Common myeloid progenitor, CD34-positive (primary cell): ENCODE data around the gene NF2.

Experiments
- CTCF ChIA-PET: fragments of 350-600 bp; sonication (Branson Sonifier 250); formaldehyde crosslinking; loops from one replicate; lab custom pipeline; 2021; ENCODE audit warnings: antibody characterized with exemption; lab: Charles Lee
- POLR2A ChIA-PET: fragments of 350-600 bp; sonication (Branson Sonifier 250); formaldehyde crosslinking; loops from one replicate; lab custom pipeline; 2021; ENCODE audit warnings: antibody characterized with exemption; lab: Charles Lee
- DNase-seq, 3 donors: peaks; one replicate each; pipeline versions ENCODE4 v3.0.0 to v3.0.0-alpha.2; 2013
- H3K27ac ChIP-seq, 2 experiments: 1 replicate in 1 of 2; 2 replicates in 1 of 2; pipeline ENCODE4 v1.7.0; 2013; ENCODE audit warnings: inconsistent platforms in 2 of 2, low read length in 2 of 2, mild to moderate bottlenecking in 2 of 2, low read depth in 1 of 2, moderate library complexity in 1 of 2; ENCODE audit not compliant: severe bottlenecking in 2 of 2, insufficient read depth in 1 of 2, poor library complexity in 1 of 2
- H3K27me3 ChIP-seq, 5 experiments: replicated peaks in 2 of 5; 1 replicate in 3 of 5; 2 replicates in 2 of 5; pipeline versions ENCODE4 v1.6.1 to v1.7.0; 2013; ENCODE audit warnings: low read length in 4 of 5, mild to moderate bottlenecking in 2 of 5, moderate library complexity in 2 of 5, inconsistent platforms in 1 of 5; ENCODE audit not compliant: insufficient read depth in 5 of 5, control insufficient read depth in 4 of 5
- H3K36me3 ChIP-seq, 4 experiments: 1 replicate in 2 of 4; 2 replicates in 2 of 4; pipeline versions ENCODE4 v1.6.1 to v1.7.0; 2013; ENCODE audit warnings: low read length in 3 of 4, control low read depth in 1 of 4, mild to moderate bottlenecking in 1 of 4; ENCODE audit not compliant: control insufficient read depth in 4 of 4, insufficient read depth in 4 of 4
- H3K4me1 ChIP-seq, 4 experiments: 1 replicate in 3 of 4; 2 replicates in 1 of 4; pipeline versions ENCODE4 v1.6.1 to v1.7.1; 2013; ENCODE audit warnings: low read length in 3 of 4, mild to moderate bottlenecking in 3 of 4, control low read depth in 1 of 4, inconsistent platforms in 1 of 4, moderate library complexity in 1 of 4; ENCODE audit not compliant: control insufficient read depth in 4 of 4, insufficient read depth in 4 of 4; ENCODE audit errors: control extremely low read depth in 1 of 4
- H3K4me3 ChIP-seq, 7 experiments: 1 replicate in 4 of 7; 2 replicates in 3 of 7; pipeline versions ENCODE4 v1.5.1 to v1.7.0; 2013; ENCODE audit warnings: mild to moderate bottlenecking in 7 of 7, low read length in 6 of 7, moderate library complexity in 6 of 7, inconsistent platforms in 2 of 7, low read depth in 2 of 7, control low read depth in 1 of 7; ENCODE audit not compliant: insufficient read depth in 4 of 7, control insufficient read depth in 1 of 7; ENCODE audit errors: extremely low read depth in 1 of 7
- H3K9me3 ChIP-seq, 5 experiments: 1 replicate in 4 of 5; 2 replicates in 1 of 5; pipeline versions ENCODE4 v1.6.1 to v1.7.1; 2013; ENCODE audit warnings: low read length in 4 of 5, mild to moderate bottlenecking in 2 of 5, inconsistent platforms in 1 of 5, low read depth in 1 of 5, moderate library complexity in 1 of 5; ENCODE audit not compliant: control insufficient read depth in 4 of 5, insufficient read depth in 2 of 5; ENCODE audit errors: control extremely low read depth in 1 of 5
- WGBS: methylation state at CpG from one replicate; pipeline ENCODE4 v1.1.5; 2013; ENCODE audit not compliant: insufficient coverage; 5-methylcytosine and 5-hydroxymethylcytosine counted together

The NF2 gene

DNA sequence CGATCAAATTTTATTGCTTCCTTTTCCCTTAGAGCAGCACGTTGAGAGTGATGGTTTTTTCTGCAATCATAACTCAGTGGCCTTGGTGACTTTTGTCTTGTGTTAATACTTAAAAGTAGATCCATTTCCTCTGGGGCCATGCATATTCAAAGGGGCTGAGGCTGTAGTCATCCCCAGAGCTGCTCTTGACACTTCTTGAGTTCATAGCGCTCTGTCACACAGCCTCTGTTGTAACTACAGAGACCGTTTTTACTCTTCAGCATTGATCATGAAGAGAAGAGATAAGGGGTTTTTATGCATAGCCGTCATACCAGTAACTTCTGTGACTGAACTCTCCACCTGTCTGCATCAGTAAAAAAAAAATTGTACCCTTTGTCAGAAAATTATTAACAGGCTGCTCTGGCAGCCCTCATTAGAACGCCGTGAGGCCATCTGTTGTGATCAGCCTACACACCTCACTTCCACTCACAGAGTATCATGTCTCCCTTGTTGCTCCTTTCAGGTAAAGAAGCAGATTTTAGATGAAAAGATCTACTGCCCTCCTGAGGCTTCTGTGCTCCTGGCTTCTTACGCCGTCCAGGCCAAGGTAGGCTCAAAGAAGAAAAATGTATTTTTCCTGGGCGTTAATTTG lies 38.4 kb downstream of the NF2 start:
- Histone ChIP-seq H3K4me1 (peaks cover 0 to 11% (median 0%) of the 10 kb centered on the region in 4 experiments), H3K27ac (no peak overlapping the region), H3K36me3 (peaks cover 9 to 46% (median 18%) of the 10 kb centered on the region in 4 experiments), H3K9me3 (no peaks in the 10 kb centered on the region), H3K4me3 (no peak overlapping the region), H3K27me3 (no peaks in the 10 kb centered on the region)
- POLR2A ChIA-PET: no interaction called here
- no peak for DNase-seq
- CTCF ChIA-PET: no interaction called here
- 95% methylated on average over 7 of the region's 10 CpGs for WGBS

DNA sequence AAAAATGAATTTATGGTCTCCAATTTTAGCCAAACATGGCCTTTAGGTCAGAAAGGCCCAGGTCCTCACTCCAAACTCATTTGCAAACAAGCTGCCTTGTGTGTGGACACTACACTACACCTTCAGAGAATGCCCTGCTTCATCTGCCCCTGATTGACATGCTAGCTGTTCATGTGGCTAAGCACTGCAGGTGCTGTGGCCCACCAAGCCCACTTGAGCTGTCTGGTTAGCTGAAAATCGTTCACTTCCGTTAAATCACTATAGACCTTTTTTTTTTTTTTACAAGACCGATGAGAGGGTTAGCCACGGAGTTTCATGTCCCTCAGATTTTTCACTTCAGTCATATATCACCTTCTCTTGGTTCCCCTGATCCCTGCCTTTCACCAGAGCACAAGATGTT lies 39.3 kb downstream of the NF2 start:
- peaks cover 0 to 11% (median 0%) of the 10 kb centered on the region in 4 experiments for H3K4me1 ChIP-seq
- peaks cover 9 to 38% (median 17%) of the 10 kb centered on the region in 4 experiments for H3K36me3 ChIP-seq
- no peak overlapping the region for H3K4me3 ChIP-seq
- no peaks in the 10 kb centered on the region for H3K27me3 ChIP-seq
- no peaks in the 10 kb centered on the region for H3K9me3 ChIP-seq
- WGBS: 95% methylated on average over 3 of the region's 4 CpGs
- POLR2A ChIA-PET: no interaction called here
- CTCF ChIA-PET: interaction anchor here (1.0 kb wide), 2 partner anchors 12 to 20 kb away, joined by 3 to 4 read pairs; no protein-coding TSS in a partner anchor
- no peak for DNase-seq
- no peak overlapping the region for H3K27ac ChIP-seq

DNA sequence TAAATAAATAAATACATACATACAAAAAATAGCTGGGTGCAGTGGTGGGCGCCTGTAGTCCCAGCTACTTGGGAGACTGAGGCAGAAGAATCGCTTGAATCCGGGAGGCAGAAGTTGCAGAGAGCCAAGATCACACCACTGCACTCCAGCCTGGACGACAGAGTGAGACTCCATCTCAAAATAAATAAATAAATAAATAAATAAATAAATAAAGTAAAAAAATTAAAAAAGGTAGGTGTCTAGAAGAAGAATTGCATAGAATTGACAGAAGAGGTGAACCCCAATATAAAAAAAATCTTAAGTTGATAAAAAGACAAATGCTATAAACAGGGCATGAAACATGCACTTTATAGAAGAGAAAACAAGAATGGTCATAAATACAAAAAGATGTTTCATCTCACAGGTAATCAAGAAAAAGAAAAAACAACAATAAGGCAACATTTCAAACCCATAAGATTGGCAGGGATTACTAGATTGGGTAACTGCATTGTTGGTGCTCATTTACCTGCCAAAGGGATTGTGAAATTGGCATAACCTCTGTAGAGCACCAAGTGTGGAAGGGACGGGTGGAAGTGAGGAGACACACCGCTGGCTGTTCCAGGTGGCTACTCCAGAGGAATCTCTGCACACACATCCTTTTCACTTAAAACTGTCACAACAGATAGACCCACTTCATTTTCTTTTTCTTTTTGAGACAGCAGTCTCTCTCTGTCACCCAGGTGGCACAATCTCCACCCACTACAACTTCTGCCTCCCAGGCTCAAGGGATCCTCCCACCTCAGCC lies 44.7 kb downstream of the NF2 start:
- no peaks in the 10 kb centered on the region for H3K4me1 ChIP-seq
- H3K9me3 ChIP-seq: no peaks in the 10 kb centered on the region
- ChIA-PET CTCF (no interaction called here), POLR2A (no interaction called here)
- no peaks in the 10 kb centered on the region for H3K27me3 ChIP-seq
- H3K36me3 ChIP-seq: peaks cover 8 to 17% (median 11%) of the 10 kb centered on the region in 4 experiments
- WGBS: 100% methylated on average over 1 of the region's 6 CpGs
- H3K27ac ChIP-seq: no peak overlapping the region
- no peak overlapping the region for H3K4me3 ChIP-seq
- no peak for DNase-seq

DNA sequence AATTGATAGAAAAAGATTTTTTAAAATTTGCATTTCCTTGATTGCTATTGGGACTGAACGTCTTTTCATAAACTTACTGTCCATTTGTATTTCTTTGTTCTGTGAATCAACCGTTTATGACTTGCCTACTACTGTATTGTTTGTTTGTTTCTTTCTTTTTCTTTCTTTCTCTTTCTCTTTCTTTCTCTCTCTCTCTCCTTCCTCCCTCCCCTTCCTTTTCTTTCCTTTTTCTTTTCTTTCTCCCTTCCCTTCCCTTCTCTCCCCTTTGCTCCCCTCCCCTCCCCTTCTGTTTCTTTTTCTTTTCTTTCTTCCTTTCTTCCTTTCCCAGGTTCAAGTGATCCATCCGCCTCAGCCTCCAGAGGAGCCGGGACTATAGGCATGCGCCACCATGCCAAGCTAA lies 46.9 kb downstream of the NF2 start:
- H3K27ac ChIP-seq: no peak overlapping the region
- peaks cover 8 to 20% (median 15%) of the 10 kb centered on the region in 4 experiments for H3K36me3 ChIP-seq
- no peak for DNase-seq
- no peaks in the 10 kb centered on the region for H3K27me3 ChIP-seq
- no CpG with 5 or more reads among the region's 5 CpGs for WGBS
- H3K4me1 ChIP-seq: no peaks in the 10 kb centered on the region
- no peak overlapping the region for H3K4me3 ChIP-seq
- ChIA-PET POLR2A (no interaction called here), CTCF (no interaction called here)
- no peaks in the 10 kb centered on the region for H3K9me3 ChIP-seq

DNA sequence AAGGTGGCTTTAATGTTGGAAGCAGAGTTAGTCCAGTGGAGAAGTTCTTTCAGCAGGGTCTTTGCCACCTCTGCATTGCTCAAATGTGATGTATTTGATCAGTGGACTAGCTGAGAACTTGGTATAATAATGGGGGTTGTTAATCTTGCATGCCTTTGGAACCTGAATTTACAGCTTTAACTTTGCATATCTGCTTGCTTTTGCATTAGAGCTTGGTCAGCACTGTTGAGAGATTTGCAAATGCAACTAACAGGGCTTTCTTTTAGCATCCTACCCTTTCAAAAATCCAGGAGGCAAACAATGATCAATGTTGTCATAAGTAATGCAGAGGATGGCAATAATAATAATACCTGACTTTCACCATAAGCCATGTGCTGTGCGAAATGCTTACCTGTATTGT lies 48.2 kb downstream of the NF2 start:
- H3K4me1 ChIP-seq: no peaks in the 10 kb centered on the region
- H3K9me3 ChIP-seq: no peaks in the 10 kb centered on the region
- H3K36me3 ChIP-seq: peaks cover 7 to 27% (median 12%) of the 10 kb centered on the region in 4 experiments
- ChIA-PET CTCF (interaction anchor here (1.2 to 1.5 kb wide), 2 partner anchors 13 to 16 kb away, joined by 3 read pairs; no protein-coding TSS in a partner anchor), POLR2A (no interaction called here)
- 100% methylated on average over 1 of the region's 1 CpG for WGBS
- no peak overlapping the region for H3K27ac ChIP-seq
- no peak for DNase-seq
- H3K27me3 ChIP-seq: no peaks in the 10 kb centered on the region
- H3K4me3 ChIP-seq: no peak overlapping the region

DNA sequence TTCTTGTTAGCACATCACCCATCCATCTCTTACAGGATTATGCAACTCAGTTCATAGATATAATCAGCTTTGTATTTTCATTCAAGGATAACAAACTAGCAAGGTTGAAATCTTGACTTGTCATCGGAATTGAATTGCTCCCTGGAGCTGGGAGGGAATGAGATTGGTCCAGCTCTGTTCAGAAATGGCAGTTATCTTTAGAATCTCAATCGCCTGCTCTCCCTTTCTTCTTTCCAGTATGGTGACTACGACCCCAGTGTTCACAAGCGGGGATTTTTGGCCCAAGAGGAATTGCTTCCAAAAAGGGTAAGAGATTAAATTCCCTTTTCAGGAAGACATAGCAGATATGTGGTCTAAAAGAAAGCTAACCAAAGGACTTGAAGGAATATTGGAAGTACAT lies 51.0 kb downstream of the NF2 start:
- ChIA-PET CTCF (interaction anchor here (1.5 to 2.7 kb wide), 3 partner anchors 15 to 29 kb away, joined by 4 to 9 read pairs (median 4); no protein-coding TSS in a partner anchor), POLR2A (no interaction called here)
- WGBS: 100% methylated on average over 1 of the region's 4 CpGs
- Histone ChIP-seq H3K27ac (no peak overlapping the region), H3K4me3 (no peak overlapping the region), H3K27me3 (no peaks in the 10 kb centered on the region), H3K36me3 (peaks cover 0 to 17% (median 8%) of the 10 kb centered on the region in 4 experiments), H3K9me3 (no peaks in the 10 kb centered on the region), H3K4me1 (peaks cover 12 to 20% (median 14%) of the 10 kb centered on the region in 4 experiments)
- DNase-seq: no peak

DNA sequence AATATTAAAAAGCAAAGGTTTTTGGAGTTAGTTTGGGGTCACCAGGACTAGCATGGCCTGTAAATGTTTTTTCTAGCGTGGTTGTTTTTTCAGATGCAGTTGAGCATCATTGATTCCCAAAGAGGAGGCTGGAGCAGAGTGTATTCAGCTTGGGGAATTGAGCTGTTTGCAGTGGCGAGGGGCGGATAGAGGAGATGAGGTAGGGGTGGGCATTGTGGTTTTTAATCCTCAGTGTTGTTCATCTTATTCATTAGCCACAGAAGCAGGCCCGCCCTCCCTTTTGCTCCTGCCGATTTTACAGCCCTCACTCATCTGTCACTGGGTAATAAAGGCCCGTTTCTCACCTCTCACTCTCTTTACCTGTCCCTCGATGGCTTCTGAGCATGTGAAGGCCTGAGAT lies 51.4 kb downstream of the NF2 start:
- CTCF ChIA-PET: interaction anchor here (1.5 to 2.7 kb wide), 3 partner anchors 16 to 30 kb away, joined by 4 to 9 read pairs (median 4); no protein-coding TSS in a partner anchor
- Histone ChIP-seq H3K4me1 (peaks cover 13 to 23% (median 15%) of the 10 kb centered on the region in 4 experiments), H3K9me3 (no peaks in the 10 kb centered on the region), H3K27me3 (no peaks in the 10 kb centered on the region), H3K4me3 (no peak overlapping the region), H3K27ac (no peak overlapping the region), H3K36me3 (peaks cover 0 to 18% (median 12%) of the 10 kb centered on the region in 4 experiments)
- DNase-seq: no peak
- 97% methylated on average over 5 of the region's 7 CpGs for WGBS
- POLR2A ChIA-PET: no interaction called here
